Neural progenitor cell (in vitro differentiated cells): Measurements from ENCODE around the gene IL6R. TPM values are rescaled to one million over a fixed set of nuclear protein-coding genes. Genes with fewer than 3 reads are reported as not detected.

Experiments used
- DNase-seq: peaks from one replicate; pipeline ENCODE4 v3.0.0-alpha.2; 2016; ENCODE audit warnings: low spot score
- H2AFZ ChIP-seq: fragments of 200-600 bp; sonication (generic); replicated peaks from 2 replicates; pipeline ENCODE4 v1.6.1; 2016; ENCODE audit warnings: antibody characterized with exemption
- H3F3A ChIP-seq: fragments of 200-600 bp; sonication (generic); 2 replicates; pipeline ENCODE4 v1.6.1; 2016; ENCODE audit warnings: antibody characterized with exemption, low read depth
- H3K27ac ChIP-seq: fragments of 200-600 bp; sonication (generic); 2 replicates; pipeline ENCODE4 v1.5.1; 2016; ENCODE audit warnings: mild to moderate bottlenecking
- H3K27me3 ChIP-seq: fragments of 200-600 bp; sonication (generic); 2 replicates; pipeline ENCODE4 v1.6.1; 2016; ENCODE audit warnings: mild to moderate bottlenecking, moderate library complexity
- H3K36me3 ChIP-seq: fragments of 200-600 bp; sonication (generic); 2 replicates; pipeline ENCODE4 v1.5.1; 2016
- H3K4me1 ChIP-seq: fragments of 200-600 bp; sonication (generic); 2 replicates; pipeline ENCODE4 v1.6.1; 2016; ENCODE audit warnings: mixed run types
- H3K4me2 ChIP-seq: fragments of 200-600 bp; sonication (generic); 2 replicates; pipeline ENCODE4 v1.6.1; 2016
- H3K4me3 ChIP-seq: fragments of 200-600 bp; sonication (generic); 2 replicates; pipeline ENCODE4 v1.5.1; 2016
- H3K79me2 ChIP-seq: fragments of 200-600 bp; sonication (generic); 2 replicates; pipeline ENCODE4 v1.6.1; 2016; ENCODE audit warnings: low read depth
- H3K9ac ChIP-seq: fragments of 200-600 bp; sonication (generic); 2 replicates; pipeline ENCODE4 v1.6.1; 2016
- H3K9me3 ChIP-seq: fragments of 200-600 bp; sonication (generic); 2 replicates; pipeline ENCODE4 v1.5.1; 2016; ENCODE audit warnings: low read depth
- H4K20me1 ChIP-seq: fragments of 200-600 bp; sonication (generic); 2 replicates; pipeline ENCODE4 v1.6.1; 2016; ENCODE audit warnings: low read depth
- H3K27ac Mint-ChIP-seq: 3 replicates; pipeline ENCODE4 v1.8.0; 2021; ENCODE audit warnings: mixed read lengths
- H3K27me3 Mint-ChIP-seq: 2 replicates; pipeline ENCODE4 v1.8.0; 2022; ENCODE audit warnings: low read depth, mild to moderate bottlenecking, inconsistent platforms, moderate library complexity, mixed read lengths; ENCODE audit not compliant: insufficient read depth
- H3K36me3 Mint-ChIP-seq: 3 replicates; pipeline ENCODE4 v1.8.0; 2021; ENCODE audit warnings: mixed read lengths
- H3K4me1 Mint-ChIP-seq: 3 replicates; pipeline ENCODE4 v1.8.0; 2021; ENCODE audit warnings: mixed read lengths
- H3K4me3 Mint-ChIP-seq: 3 replicates; pipeline ENCODE4 v1.8.0; 2021; ENCODE audit warnings: mild to moderate bottlenecking, moderate library complexity, mixed read lengths
- H3K9me3 Mint-ChIP-seq: 3 replicates; pipeline ENCODE4 v1.8.0; 2020; ENCODE audit warnings: mixed read lengths
- CTCF ChIP-seq: fragments of 200-600 bp; sonication (generic); IDR thresholded peaks from 2 replicates; pipeline ENCODE4 v1.5.1; 2017; ENCODE audit warnings: antibody characterized with exemption, mild to moderate bottlenecking
- EZH2 ChIP-seq: fragments of 200-600 bp; sonication (generic); IDR thresholded peaks from 2 replicates; pipeline ENCODE4 v1.6.1; 2017; ENCODE audit warnings: antibody characterized with exemption, mild to moderate bottlenecking, moderate library complexity
- EZH2phosphoT487 ChIP-seq: fragments of 200-600 bp; sonication (generic); IDR thresholded peaks from 2 replicates; pipeline ENCODE4 v1.6.1; 2017; ENCODE audit warnings: antibody characterized with exemption
- total RNA-seq: library from RNA; depleted of rRNA; stranded (reverse); fragments of >200 nt; gene quantifications from 2 replicates; pipeline ENCODE4 v1.2.3, GENCODE V29; 2015; ENCODE audit warnings: low replicate concordance

IL6R gene
- total RNA-seq, 1 donor from 2014 or later: not detected

GRCh38 chr1:154512760-154513159 lies 107.6 kb downstream of the IL6R start:
- H3K27me3 ChIP-seq: peaks cover 21% of the 10 kb centered on the region
- no peak overlapping the region for H2AFZ ChIP-seq
- no peaks in the 10 kb centered on the region for H3F3A ChIP-seq
- H3K4me3 ChIP-seq: no peak overlapping the region
- DNase-seq: no peak
- no peaks in the 10 kb centered on the region for H3K36me3 Mint-ChIP-seq
- H3K9me3 Mint-ChIP-seq: peaks cover 1% of the 10 kb centered on the region
- peaks cover 6% of the 10 kb centered on the region for H3K27me3 Mint-ChIP-seq
- no peak overlapping the region for H3K9ac ChIP-seq
- TF ChIP-seq CTCF (no peak), EZH2phosphoT487 (no peak), EZH2 (no peak)
- no peak overlapping the region for H3K27ac Mint-ChIP-seq
- H3K9me3 ChIP-seq: no peaks in the 10 kb centered on the region
- no peak overlapping the region for H3K4me2 ChIP-seq
- no peaks in the 10 kb centered on the region for H3K36me3 ChIP-seq
- H3K79me2 ChIP-seq: no peaks in the 10 kb centered on the region
- H3K27ac ChIP-seq: no peak overlapping the region
- no peaks in the 10 kb centered on the region for H3K4me1 Mint-ChIP-seq
- no peaks in the 10 kb centered on the region for H4K20me1 ChIP-seq
- H3K4me1 ChIP-seq: no peaks in the 10 kb centered on the region
- no peak overlapping the region for H3K4me3 Mint-ChIP-seq

- H3K27me3 ChIP-seq: peaks cover 9% of the 10 kb centered on the region
- no peaks in the 10 kb centered on the region for H4K20me1 ChIP-seq
- no peaks in the 10 kb centered on the region for H3K4me1 Mint-ChIP-seq
- no peaks in the 10 kb centered on the region for H3K36me3 Mint-ChIP-seq
- no peak overlapping the region for H3K4me3 ChIP-seq
- TF ChIP-seq EZH2phosphoT487: no peak
- no peak for TF ChIP-seq CTCF
- no peak for TF ChIP-seq EZH2
- DNase-seq: no peak
- no peak overlapping the region for H3K4me2 ChIP-seq
- no peaks in the 10 kb centered on the region for H3K79me2 ChIP-seq
- H3K27ac ChIP-seq: no peak overlapping the region
- H3K9ac ChIP-seq: no peak overlapping the region
- H2AFZ ChIP-seq: no peak overlapping the region
- no peaks in the 10 kb centered on the region for H3F3A ChIP-seq
- no peaks in the 10 kb centered on the region for H3K9me3 ChIP-seq
- peak overlapping the region; percentile 19 for H3K27ac Mint-ChIP-seq
- H3K9me3 Mint-ChIP-seq: no peaks in the 10 kb centered on the region
- no peak overlapping the region for H3K4me3 Mint-ChIP-seq
- no peaks in the 10 kb centered on the region for H3K36me3 ChIP-seq
- H3K27me3 Mint-ChIP-seq: peaks cover 6% of the 10 kb centered on the region
- H3K4me1 ChIP-seq: no peaks in the 10 kb centered on the region
Observed at GRCh38 chr1:154514066-154514553, 109.0 kb downstream of the IL6R start.

GRCh38 chr1:154517661-154518060 lies 112.5 kb downstream of the IL6R start:
- Mint-ChIP-seq H3K4me1 (no peaks in the 10 kb centered on the region), H3K4me3 (no peak overlapping the region), H3K36me3 (no peaks in the 10 kb centered on the region), H3K9me3 (no peaks in the 10 kb centered on the region), H3K27me3 (peaks cover 11% of the 10 kb centered on the region), H3K27ac (no peak overlapping the region)
- H3K4me1 ChIP-seq: no peaks in the 10 kb centered on the region
- TF ChIP-seq EZH2: no peak
- no peak for TF ChIP-seq EZH2phosphoT487
- TF ChIP-seq CTCF: no peak
- no peak overlapping the region for H3K27ac ChIP-seq
- no peaks in the 10 kb centered on the region for H4K20me1 ChIP-seq
- no peak overlapping the region for H3K9ac ChIP-seq
- no peaks in the 10 kb centered on the region for H3K79me2 ChIP-seq
- H3K27me3 ChIP-seq: peaks cover 3% of the 10 kb centered on the region
- H3K4me2 ChIP-seq: no peak overlapping the region
- no peak overlapping the region for H2AFZ ChIP-seq
- no peak overlapping the region for H3K4me3 ChIP-seq
- H3K9me3 ChIP-seq: no peaks in the 10 kb centered on the region
- no peaks in the 10 kb centered on the region for H3F3A ChIP-seq
- DNase-seq: no peak
- H3K36me3 ChIP-seq: no peaks in the 10 kb centered on the region

Other genes with a start within 250 kb of the IL6R start
- gene TPM3, start 213.2 kb upstream of the IL6R start, total RNA-seq: 408 and 596 TPM in 2 replicates
- gene CFAP141, start 199.0 kb upstream of the IL6R start, total RNA-seq: not detected in 2 replicates
- 135 and 148 TPM in 2 replicates for gene UBAP2L, start 184.4 kb upstream of the IL6R start, total RNA-seq
- 57.9 and 65.9 TPM in 2 replicates for gene HAX1, start 132.7 kb upstream of the IL6R start, total RNA-seq
- gene AQP10, start 84.2 kb upstream of the IL6R start, total RNA-seq: not detected in 2 replicates
- gene ATP8B2, start 79.8 kb upstream of the IL6R start, total RNA-seq: 41.6 and 63.4 TPM in 2 replicates
- gene TDRD10, start 96.9 kb downstream of the IL6R start, total RNA-seq: not detected in 2 replicates
- gene SHE, start 97.1 kb downstream of the IL6R start, total RNA-seq: 0.04 TPM in 1 of 2 replicates, not detected in the other
- 36.0 and 96.2 TPM in 2 replicates for gene UBE2Q1, start 153.3 kb downstream of the IL6R start, total RNA-seq
- gene CHRNB2, start 162.4 kb downstream of the IL6R start, total RNA-seq: 0.11 and 2.3 TPM in 2 replicates
- 128 and 139 TPM in 2 replicates for gene ADAR, start 202.8 kb downstream of the IL6R start, total RNA-seq